Measurements from ENCODE around the gene MRPL4.
"Not testable (repeated sequence)": the region's sequence is repeated elsewhere in the genome, so short reads cannot be mapped to it uniquely, and the experiment has no call there.

The MRPL4 gene

DNA sequence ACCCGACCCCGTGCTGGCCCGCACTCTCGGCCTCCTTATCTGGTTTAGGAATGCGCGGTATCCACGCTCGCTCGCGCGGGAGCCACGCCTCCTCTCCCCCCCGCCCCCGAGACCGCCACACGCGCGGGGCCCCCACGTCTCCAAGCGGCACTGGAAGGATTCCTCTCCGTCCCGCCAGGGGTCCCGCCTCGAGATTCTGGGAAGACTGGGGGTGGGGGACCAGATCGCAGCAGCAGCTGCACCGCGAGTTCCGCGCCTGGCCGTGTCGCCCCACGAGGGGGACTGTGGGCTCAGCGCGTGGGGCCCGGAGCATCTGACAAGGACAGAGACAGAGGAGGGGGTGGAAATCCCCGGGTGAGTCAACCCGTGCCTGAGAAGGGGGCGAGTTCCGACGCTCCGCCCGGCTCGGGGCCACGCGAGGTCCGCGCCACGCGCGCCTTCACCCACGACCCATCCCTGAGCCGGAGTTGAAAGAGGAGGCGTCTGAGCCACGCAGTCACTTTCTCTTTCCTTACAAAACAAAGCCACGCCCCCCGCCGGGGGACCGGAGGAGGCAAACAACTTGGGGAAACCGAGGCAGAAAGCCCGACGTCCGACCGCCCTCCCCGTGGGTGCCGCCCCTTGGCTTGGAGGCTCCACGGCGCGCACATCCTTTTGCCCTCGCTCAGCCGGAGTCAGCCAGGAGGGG lies 21.7 kb upstream of the MRPL4 start:
- DNase-seq (ENCODE audit: low spot score) = no peak

DNA sequence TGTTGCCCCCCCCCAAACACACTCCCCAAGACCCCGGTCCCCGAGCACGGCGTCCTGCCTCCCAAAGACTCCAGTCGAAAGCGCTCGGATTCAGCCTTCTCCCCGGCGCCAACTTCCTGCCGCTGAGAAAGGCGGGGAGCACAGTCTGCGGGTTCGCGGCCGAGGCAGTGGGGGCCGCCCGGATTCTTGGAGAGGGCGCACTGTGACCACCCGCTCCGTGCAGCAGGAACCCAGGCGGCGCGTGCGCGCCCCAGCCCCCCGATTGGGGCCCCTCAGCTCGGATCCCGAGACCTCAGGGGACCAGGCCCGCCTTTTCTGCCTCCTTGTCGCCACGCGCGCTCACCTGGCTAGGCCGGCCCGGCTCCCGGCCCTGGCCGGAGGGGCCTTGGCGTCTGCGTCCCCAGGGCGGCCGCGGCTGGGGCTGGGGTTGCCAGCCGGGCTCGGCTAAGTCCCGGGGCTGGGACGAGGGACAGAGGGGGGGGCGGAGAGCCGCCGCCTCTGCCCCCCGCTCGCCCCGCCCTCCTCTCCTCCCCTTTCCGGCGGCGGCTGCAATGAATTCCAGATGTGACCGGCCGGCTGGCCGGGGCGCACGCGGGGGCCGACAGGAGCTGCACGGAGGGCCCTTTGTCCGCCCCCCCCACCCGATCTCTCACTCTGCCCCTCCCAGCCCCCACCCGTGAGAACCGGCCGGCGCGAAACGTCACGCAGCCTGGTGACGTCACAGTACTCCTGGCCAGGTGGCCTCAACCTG lies 21.0 kb upstream of the MRPL4 start, which contains the start of gene S1PR2:
Gene S1PR2, minus strand, starts transcription at position 471 of the 751 bp plus-strand sequence. CDS start 6,426 bp downstream, outside the sequence.
- DNase-seq (ENCODE audit: low spot score) = peak; percentile 84

DNA sequence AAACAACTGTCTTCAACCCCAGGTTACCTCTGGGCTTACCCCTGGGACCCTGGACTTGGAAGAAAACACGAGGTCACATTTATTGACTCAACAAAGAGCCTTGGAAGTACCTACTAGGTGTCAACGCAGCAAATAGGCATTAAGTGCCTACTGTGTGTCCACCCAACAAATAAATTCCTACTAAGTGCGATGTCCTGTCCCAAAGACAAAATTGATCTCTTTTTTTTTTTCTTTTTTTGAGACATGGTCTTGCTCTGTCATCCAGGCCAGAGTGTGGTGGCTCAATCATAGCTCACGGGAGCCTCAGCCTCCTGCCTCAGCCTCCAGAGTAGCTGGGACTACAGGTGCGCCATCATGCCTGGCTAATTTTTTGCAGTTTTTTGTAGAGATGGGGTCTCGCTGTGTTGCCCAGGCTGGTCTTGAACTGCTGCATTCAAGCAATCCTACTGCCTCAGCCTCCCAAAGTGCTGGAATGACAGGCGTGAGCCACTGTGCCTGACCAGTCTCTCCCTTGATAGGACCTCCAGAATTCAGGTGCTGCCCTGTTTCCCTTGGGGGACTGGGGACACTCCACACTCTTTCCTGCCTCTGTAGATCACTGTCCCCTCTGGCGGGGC lies 20.3 kb upstream of the MRPL4 start:
- no peak for DNase-seq (ENCODE audit: low spot score)

DNA sequence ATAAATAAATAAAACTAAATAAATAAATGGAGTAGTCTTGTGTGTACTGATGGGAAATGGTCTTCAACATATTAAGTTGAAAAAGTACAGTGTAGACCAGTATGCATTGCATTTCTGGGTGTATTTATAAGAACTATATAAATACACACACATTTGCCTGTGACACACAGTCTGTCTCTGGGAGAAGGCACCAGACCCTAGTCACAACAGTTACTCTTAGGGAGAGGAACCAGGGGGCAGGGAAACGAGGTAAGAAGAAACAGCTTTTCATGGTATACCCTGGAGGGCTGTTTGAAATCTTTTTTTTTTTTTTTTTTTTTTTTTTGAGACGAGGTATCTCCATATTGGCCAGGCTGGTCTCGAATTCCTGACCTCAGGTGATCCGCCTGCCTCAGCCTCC lies 18.1 kb upstream of the MRPL4 start:
- no peak for DNase-seq (ENCODE audit: low spot score)

DNA sequence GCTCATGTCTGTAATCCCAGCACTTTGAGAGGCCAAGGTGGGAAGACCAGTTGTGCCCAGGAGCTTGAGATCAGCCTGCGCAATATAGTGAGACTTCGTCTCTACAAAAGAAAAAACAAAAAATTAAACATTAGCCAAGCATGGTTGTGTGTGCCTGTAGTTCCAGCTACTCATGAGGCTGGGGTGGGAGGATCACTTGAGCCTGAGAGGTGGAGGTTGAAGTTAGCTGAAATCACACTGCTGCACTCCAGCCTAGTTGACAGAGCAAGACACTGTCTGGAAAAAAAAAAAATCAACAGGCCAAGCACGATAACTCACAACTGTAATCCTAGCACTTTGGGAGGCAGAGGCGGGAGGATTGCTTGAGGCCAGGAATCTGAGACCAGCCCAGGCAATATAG lies 17.0 kb upstream of the MRPL4 start:
- no peak for DNase-seq (ENCODE audit: low spot score)

DNA sequence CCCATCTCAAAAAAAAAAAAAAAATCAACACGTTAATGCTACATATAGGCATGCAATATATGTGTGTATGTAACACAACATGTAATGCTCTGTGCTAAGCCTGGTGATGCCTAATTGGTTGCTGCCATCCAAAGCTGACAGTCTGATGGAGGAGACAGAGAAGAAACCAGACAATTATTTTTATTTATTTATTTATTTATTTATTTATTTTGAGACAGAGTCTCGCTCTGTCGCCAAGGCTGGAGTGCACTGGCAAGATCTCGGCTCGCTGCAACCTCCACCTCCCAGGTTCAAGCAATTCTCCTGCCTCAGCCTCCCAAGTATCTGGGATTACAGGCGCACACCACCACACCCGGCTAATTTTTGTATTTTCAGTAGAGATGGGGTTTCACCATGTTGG lies 16.6 kb upstream of the MRPL4 start:
- not testable (repeated sequence) for DNase-seq (ENCODE audit: low spot score)

- DNase-seq (ENCODE audit: low spot score) = no peak
These were observed 14.3 kb upstream of the MRPL4 start for GRCh38 chr19:10237702-10238101.

- no peak for DNase-seq (ENCODE audit: low spot score)
These were observed 13.7 kb upstream of the MRPL4 start for GRCh38 chr19:10238172-10238783.

DNA sequence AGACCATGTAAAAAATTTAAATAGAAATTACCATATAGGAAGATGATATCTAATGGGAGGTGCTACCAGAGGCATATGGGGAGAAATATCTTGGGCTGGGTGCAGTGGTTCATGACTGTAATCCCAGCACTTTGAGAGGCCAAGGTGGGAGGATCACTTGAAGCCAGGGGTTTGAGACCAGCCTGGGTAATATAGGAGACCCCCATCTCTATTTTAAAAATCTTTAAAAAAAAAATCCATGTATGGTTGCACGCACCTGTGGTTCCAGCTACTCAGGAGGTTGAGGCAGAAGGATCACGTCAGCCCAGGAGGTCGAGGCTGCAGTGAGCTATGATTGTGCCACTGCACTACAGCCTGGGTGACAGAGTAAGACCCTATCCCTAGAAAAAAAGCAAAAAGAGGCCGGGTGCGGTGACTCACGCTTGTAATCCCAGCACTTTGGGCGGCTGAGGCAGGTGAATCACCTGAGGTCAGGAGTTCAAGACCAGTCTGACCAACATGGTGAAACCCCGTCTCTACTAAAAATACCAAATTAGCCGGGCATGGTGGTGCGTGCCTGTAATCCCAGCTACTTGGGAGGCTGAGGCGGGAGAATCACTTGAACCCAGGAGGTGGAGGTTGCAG lies 10.1 kb upstream of the MRPL4 start:
- not testable (repeated sequence) for DNase-seq (ENCODE audit: low spot score)

- no peak for DNase-seq (ENCODE audit: low spot score)
These were observed 8.4 kb upstream of the MRPL4 start for GRCh38 chr19:10243606-10244005.

DNA sequence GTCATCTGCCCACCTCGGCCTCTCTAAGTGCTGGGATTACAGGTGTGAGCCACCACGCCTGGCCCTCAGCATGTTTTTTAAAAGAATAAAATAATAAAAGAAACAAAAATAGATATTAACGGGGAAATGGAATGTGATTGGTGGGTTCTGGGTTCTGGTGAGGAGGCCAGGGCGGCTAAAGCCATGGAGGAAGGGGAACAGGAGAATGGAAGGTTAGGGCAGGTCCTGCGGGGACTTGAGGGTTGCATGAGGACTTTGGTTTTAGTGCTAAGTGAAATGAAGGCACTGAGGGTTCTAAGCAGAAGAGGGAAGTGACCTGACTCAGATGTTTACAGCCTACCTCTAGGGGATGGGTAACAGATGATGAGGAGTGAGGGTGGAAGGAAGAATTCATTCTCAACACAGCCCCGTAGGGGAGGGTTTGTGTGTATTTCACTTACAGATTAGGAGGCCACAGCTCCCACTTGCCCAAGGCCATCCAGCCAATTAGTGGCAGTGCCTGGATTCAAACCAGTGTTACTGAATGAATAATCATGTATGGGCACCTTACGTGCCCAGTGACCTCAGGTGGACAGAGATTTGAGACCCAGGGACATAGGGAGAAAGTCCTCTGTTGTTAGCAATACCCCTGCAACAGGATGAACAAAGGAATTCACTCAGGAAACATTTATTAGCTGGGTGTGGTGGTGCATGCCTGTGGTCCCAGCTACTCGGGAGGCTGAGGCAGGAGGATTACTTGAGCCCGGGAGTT lies 6.7 kb upstream of the MRPL4 start:
- DNase-seq (ENCODE audit: low spot score) = no peak

- no peak for DNase-seq (ENCODE audit: low spot score)
These were observed 5.5 kb upstream of the MRPL4 start for GRCh38 chr19:10246511-10246910.

GRCh38 chr19:10252707-10253106 lies 693 bp downstream of the MRPL4 start:
- DNase-seq (ENCODE audit: low spot score) = no peak

DNA sequence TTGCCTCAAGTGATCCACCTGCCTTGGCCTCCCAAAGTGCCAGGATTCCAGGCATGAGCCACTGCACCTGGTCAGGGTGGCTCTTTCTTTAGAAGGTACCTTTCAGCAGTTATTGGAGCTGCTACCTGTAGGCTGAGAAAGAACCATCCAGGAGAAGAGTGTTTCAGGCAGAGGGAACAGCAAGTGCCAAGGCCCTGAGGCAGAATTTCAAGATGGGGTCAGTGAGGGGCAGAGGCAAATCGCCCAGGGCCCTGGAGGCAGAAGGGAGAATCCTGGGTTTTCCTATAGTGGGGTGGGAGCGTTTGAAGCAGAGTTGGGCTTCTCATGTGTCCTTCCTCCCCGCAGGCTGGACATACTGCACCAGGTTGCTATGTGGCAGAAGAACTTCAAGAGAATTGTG lies 2.2 kb downstream of the MRPL4 start:
- no peak for DNase-seq (ENCODE audit: low spot score)

GRCh38 chr19:10255358-10255757 lies 3.3 kb downstream of the MRPL4 start:
- DNase-seq (ENCODE audit: low spot score) = no peak

DNA sequence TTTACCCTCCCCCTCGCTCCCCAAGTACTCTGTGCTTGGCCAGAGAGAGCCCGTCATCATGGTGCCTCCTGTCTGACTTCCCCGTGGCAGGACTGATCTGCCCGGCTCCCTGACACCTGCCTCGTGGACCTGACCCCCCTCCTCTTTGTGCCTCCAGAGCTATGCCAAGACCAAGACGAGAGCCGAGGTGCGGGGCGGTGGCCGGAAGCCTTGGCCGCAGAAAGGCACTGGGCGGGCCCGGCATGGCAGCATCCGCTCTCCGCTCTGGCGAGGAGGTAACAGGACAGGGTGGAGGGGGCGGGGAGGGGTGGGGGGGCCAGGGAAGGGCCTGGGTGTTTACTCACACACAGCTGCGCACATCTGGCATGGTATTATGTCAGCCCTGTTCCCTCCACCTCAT lies 4.5 kb downstream of the MRPL4 start:
- DNase-seq (ENCODE audit: low spot score) = no peak

DNA sequence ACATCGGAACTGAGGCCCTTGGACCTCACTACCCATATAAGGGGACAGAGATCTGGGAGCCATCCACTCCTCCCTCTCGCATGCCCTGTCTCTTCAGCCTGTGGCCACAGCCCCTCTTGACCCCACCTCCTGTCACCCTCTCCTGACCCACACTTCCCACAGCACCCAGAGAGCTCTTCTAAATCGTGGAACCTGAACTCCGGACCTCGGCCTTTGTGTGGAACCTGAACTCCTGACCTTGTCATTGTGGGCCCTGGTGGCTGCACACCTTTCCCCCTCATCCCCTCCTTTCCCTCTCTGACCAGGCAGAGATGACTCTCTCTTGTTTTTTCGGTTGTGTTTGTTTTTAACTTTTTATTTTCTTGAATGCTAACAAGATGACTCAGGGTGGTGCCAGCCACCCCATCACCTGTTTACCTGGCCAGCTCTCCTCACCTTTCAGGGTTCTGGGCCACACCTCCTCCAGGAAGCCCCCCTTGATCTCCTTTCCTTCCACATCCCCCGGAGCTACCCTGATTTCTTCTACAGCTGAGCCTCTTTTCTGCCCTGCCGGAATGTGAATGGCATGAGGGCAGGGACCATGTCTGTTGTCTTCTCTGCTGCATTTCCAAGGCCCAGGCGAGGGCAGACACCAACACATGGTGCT lies 5.1 kb downstream of the MRPL4 start:
- DNase-seq (ENCODE audit: low spot score) = no peak

DNA sequence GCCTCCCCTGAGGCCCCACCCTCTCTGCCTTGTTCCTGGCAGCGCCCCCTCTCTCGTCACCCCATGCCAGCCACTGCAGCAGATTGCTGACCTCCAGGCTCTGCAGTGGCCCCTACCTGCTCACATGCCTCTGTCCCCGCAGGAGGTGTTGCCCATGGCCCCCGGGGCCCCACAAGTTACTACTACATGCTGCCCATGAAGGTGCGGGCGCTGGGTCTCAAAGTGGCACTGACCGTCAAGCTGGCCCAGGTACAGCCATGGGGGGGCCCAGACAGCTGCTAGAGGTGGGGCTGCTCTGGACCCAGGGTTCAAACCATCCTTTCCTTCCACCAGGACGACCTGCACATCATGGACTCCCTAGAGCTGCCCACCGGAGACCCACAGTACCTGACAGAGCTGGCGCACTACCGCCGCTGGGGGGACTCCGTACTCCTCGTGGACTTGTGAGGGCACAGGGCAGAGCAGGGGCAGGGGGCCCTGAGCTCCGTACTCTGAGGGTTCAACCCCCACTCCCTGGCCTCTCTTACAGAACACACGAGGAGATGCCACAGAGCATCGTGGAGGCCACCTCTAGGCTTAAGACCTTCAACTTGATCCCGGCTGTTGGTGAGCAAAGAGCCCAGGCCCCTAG lies 6.2 kb downstream of the MRPL4 start:
- DNase-seq (ENCODE audit: low spot score) = no peak

GRCh38 chr19:10259162-10259905 lies 7.3 kb downstream of the MRPL4 start:
- peak; percentile 72 for DNase-seq (ENCODE audit: low spot score)

- no peak for DNase-seq (ENCODE audit: low spot score)
These were observed 8.1 kb downstream of the MRPL4 start for GRCh38 chr19:10260141-10260584.
